HCT116 (cell line): ENCODE measurements around the gene DLG2. TPM values are rescaled to one million over a fixed set of nuclear protein-coding genes. Genes with fewer than 3 reads are reported as not detected.

Experiments
- ATAC-seq: fragments of 200-7000 bp; cut with Tn5 transposase; 2 replicates; pipeline ENCODE4 v1.9.1; 2020; ENCODE audit warnings: mild to moderate bottlenecking, moderate library complexity
- BruUV-seq: library from RNA; stranded (reverse); fragments of 400-500 nt; replicated peaks from 2 replicates; lab custom pipeline; 2021; lab: Mats Ljungman, UMichigan
- CTCF ChIA-PET: fragments of 300-600 bp; sonication (Branson Sonifier 250); formaldehyde crosslinking; loops from one replicate; lab custom pipeline; 2021; ENCODE audit warnings: antibody characterized with exemption; lab: Charles Lee
- POLR2A ChIA-PET: fragments of 300-600, 350-600 bp; sonication (Branson Sonifier 250); formaldehyde crosslinking; loops from one replicate; lab custom pipeline; 2021; ENCODE audit warnings: antibody characterized with exemption; lab: Charles Lee
- RAD21 ChIA-PET, 2 experiments: fragments of 300-600 bp; sonication (Branson Sonifier 250); formaldehyde crosslinking; loops; one replicate each; lab custom pipeline; 2023; ENCODE audit warnings: low total read pairs in 2 of 2; ENCODE audit not compliant: uncharacterized antibody in 2 of 2, unreplicated experiment in 2 of 2, low non-redundant PET in 1 of 2; lab: Charles Lee
- DNase-seq: peaks from one replicate; pipeline ENCODE4 v3.0.0-alpha.2; 2010; ENCODE audit warnings: low read depth, low spot score
- H2AFZ ChIP-seq: fragments of 200-600 bp; shearing (Covaris generic), sonication (generic); 2 replicates; pipeline ENCODE4 v1.6.1; 2017; ENCODE audit warnings: low read depth, mixed run types, mixed read lengths, antibody characterized with exemption, low read length; ENCODE audit not compliant: poor library complexity, severe bottlenecking
- H3K27ac ChIP-seq: 2 replicates; pipeline ENCODE4 v1.5.1; 2012; ENCODE audit warnings: low read depth, low read length
- H3K27me3 ChIP-seq: fragments of 200-600 bp; sonication (generic); 2 replicates; pipeline ENCODE4 v1.6.1; 2016; ENCODE audit warnings: mixed run types, low read length, mixed read lengths; ENCODE audit not compliant: insufficient read depth
- H3K36me3 ChIP-seq, 2 experiments: fragments of 200-500 bp in 1 of 2; fragments of 200-600 bp in 1 of 2; sonication (Bioruptor generic) in 1 of 2; sonication (generic) in 1 of 2; 2 replicates each; pipeline versions ENCODE4 v1.5.1 to v1.6.1; 2014 to 2016; ENCODE audit warnings: low read length in 2 of 2, inconsistent platforms in 1 of 2, mixed read lengths in 1 of 2, mixed run types in 1 of 2; ENCODE audit not compliant: insufficient read depth in 2 of 2, control insufficient read depth in 1 of 2
- H3K4me1 ChIP-seq, 2 experiments: fragments of 200-600 bp in 1 of 2; sonication (generic) in 1 of 2; 2 replicates each; pipeline versions ENCODE4 v1.5.1 to v1.6.1; 2012 to 2017; ENCODE audit warnings: low read length in 2 of 2, inconsistent platforms in 1 of 2, mild to moderate bottlenecking in 1 of 2, mixed read lengths in 1 of 2, mixed run types in 1 of 2, moderate library complexity in 1 of 2; ENCODE audit not compliant: insufficient read depth in 2 of 2, control insufficient read depth in 1 of 2
- H3K4me2 ChIP-seq: fragments of 200-600 bp; sonication (generic); 2 replicates; pipeline ENCODE4 v1.6.1; 2017; ENCODE audit warnings: mixed run types, low read length, mixed read lengths
- H3K4me3 ChIP-seq, 2 experiments: fragments of 200-600 bp in 1 of 2; sonication (generic) in 1 of 2; replicated peaks in 1 of 2; 2 replicates each; pipeline ENCODE4 v1.5.1; 2011 to 2016; ENCODE audit warnings: low read length in 2 of 2, control low read depth in 1 of 2, low read depth in 1 of 2, mild to moderate bottlenecking in 1 of 2, mixed read lengths in 1 of 2, mixed run types in 1 of 2
- H3K79me2 ChIP-seq: fragments of 200-600 bp; sonication (generic); 2 replicates; pipeline ENCODE4 v1.6.1; 2017; ENCODE audit warnings: mild to moderate bottlenecking, mixed run types, low read length, moderate library complexity, mixed read lengths; ENCODE audit not compliant: insufficient read depth
- H3K9ac ChIP-seq: fragments of 200-600 bp; sonication (generic); 2 replicates; pipeline ENCODE4 v1.6.1; 2016; ENCODE audit warnings: low read length, mixed read lengths
- H3K9me2 ChIP-seq: fragments of 200-600 bp; sonication (generic), shearing (Covaris generic); 2 replicates; pipeline ENCODE4 v1.6.1; 2017; ENCODE audit warnings: mixed run types, mild to moderate bottlenecking, moderate library complexity; ENCODE audit not compliant: insufficient read depth
- H3K9me3 ChIP-seq, 2 experiments: fragments of 200-500 bp in 1 of 2; fragments of 200-600 bp in 1 of 2; sonication (Bioruptor generic) in 1 of 2; sonication (generic) in 1 of 2; 2 replicates each; pipeline ENCODE4 v1.6.1; 2014 to 2017; ENCODE audit warnings: low read length in 2 of 2, mixed read lengths in 2 of 2, inconsistent platforms in 1 of 2, low read depth in 1 of 2, mild to moderate bottlenecking in 1 of 2, mixed run types in 1 of 2, moderate library complexity in 1 of 2; ENCODE audit not compliant: control insufficient read depth in 1 of 2, insufficient read depth in 1 of 2
- H4K20me1 ChIP-seq: fragments of 200-600 bp; sonication (generic), shearing (Covaris generic); 2 replicates; pipeline ENCODE4 v1.6.1; 2017; ENCODE audit warnings: mixed run types, mild to moderate bottlenecking, moderate library complexity; ENCODE audit not compliant: insufficient read depth
- CBX3 ChIP-seq: IDR thresholded peaks from 2 replicates; pipeline ENCODE4 v1.6.1; 2012; ENCODE audit warnings: low read depth
- EGR1 ChIP-seq: IDR thresholded peaks from 2 replicates; pipeline ENCODE4 v1.6.1; 2012; ENCODE audit warnings: low read depth
- EZH2 ChIP-seq: fragments of 200-600 bp; sonication (generic); IDR thresholded peaks from 2 replicates; pipeline ENCODE4 v1.6.1; 2017; ENCODE audit warnings: antibody characterized with exemption, mixed run types
- POLR2AphosphoS5 ChIP-seq: IDR thresholded peaks from 2 replicates; pipeline ENCODE4 v1.6.1; 2011; ENCODE audit warnings: mild to moderate bottlenecking, low read depth, low read length, moderate library complexity
- RAD21 ChIP-seq: IDR thresholded peaks from 2 replicates; pipeline ENCODE4 v1.6.1; 2012; ENCODE audit warnings: low read depth, mild to moderate bottlenecking
- SIN3A ChIP-seq: IDR thresholded peaks from 2 replicates; pipeline ENCODE4 v1.6.1; 2012; ENCODE audit warnings: low read depth
- SRF ChIP-seq: IDR thresholded peaks from 2 replicates; pipeline ENCODE4 v1.6.1; 2012; ENCODE audit warnings: low read depth
- YY1 ChIP-seq: IDR thresholded peaks from 2 replicates; pipeline ENCODE4 v1.6.1; 2011; ENCODE audit warnings: low read length, low read depth, moderate library complexity, mild to moderate bottlenecking; ENCODE audit not compliant: insufficient replicate concordance; ENCODE audit errors: extremely low read depth
- intact Hi-C: fragments of 100-400 bp; cut with micrococcal nuclease; formaldehyde crosslinking; loops from 2 replicates; pipeline ENCODE4 v1.10.0; 2022
- total RNA-seq: library from RNA; stranded (reverse); gene quantifications from one replicate; pipeline ENCODE4 v1.2.1, GENCODE V29; 2021; ENCODE audit not compliant: unreplicated experiment
- TF ChIP-seq, protein P1 (sequence below), 3 experiments: fragments of 200-600 bp in 1 of 3; sonication (generic) in 1 of 3; IDR thresholded peaks in 2 of 3; conservative IDR thresholded peaks in 1 of 3; 2 replicates each; pipeline ENCODE4 v1.5.1; 2012 to 2017; ENCODE audit warnings: low read depth in 2 of 3, low read length in 2 of 3, antibody characterized with exemption in 1 of 3, borderline replicate concordance in 1 of 3, control low read depth in 1 of 3, mild to moderate bottlenecking in 1 of 3, mixed read lengths in 1 of 3, mixed run types in 1 of 3, moderate library complexity in 1 of 3; ENCODE audit not compliant: insufficient read depth in 1 of 3
- TF ChIP-seq, protein P2 (sequence below): IDR thresholded peaks from 2 replicates; pipeline ENCODE4 v1.6.1; 2011; ENCODE audit warnings: mild to moderate bottlenecking, low read length, moderate library complexity; ENCODE audit not compliant: insufficient replicate concordance; ENCODE audit errors: extremely low read depth

DLG2 gene
- total RNA-seq, 1 experiment from 2014 or later, result 2.4 TPM

DNA sequence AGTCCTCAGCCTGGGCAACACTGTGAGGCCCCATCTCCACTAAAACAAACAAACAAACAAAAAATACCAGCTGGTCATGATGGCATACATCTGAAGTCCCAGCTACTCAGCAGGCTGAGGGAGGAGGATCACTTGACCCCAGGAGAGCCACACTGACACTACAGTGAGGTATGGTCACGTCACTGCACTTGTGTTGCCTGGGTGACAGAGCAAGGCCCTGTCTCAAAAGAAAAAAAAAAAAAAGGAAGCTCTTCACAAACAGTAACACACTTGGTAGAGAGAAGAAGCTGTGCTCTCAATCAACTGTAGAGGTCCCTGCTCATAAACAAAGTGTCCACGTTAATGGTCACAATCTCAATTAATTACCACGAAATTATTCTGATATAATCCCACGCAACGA lies 1939.4 kb downstream of the DLG2 start (continued):
- TF ChIP-seq, protein P1, sequence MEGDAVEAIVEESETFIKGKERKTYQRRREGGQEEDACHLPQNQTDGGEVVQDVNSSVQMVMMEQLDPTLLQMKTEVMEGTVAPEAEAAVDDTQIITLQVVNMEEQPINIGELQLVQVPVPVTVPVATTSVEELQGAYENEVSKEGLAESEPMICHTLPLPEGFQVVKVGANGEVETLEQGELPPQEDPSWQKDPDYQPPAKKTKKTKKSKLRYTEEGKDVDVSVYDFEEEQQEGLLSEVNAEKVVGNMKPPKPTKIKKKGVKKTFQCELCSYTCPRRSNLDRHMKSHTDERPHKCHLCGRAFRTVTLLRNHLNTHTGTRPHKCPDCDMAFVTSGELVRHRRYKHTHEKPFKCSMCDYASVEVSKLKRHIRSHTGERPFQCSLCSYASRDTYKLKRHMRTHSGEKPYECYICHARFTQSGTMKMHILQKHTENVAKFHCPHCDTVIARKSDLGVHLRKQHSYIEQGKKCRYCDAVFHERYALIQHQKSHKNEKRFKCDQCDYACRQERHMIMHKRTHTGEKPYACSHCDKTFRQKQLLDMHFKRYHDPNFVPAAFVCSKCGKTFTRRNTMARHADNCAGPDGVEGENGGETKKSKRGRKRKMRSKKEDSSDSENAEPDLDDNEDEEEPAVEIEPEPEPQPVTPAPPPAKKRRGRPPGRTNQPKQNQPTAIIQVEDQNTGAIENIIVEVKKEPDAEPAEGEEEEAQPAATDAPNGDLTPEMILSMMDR (IDR thresholded peaks at IDR 0.05 in 2 of 3, conservative IDR thresholded peaks at IDR 0.05 in 1 of 3; ENCODE audit: borderline replicate concordance in 1 of 3, insufficient read depth in 1 of 3, low read depth in 2 of 3, low read length in 2 of 3), result no peak
- TF ChIP-seq, all 23 proteins: peak for 0

DNA sequence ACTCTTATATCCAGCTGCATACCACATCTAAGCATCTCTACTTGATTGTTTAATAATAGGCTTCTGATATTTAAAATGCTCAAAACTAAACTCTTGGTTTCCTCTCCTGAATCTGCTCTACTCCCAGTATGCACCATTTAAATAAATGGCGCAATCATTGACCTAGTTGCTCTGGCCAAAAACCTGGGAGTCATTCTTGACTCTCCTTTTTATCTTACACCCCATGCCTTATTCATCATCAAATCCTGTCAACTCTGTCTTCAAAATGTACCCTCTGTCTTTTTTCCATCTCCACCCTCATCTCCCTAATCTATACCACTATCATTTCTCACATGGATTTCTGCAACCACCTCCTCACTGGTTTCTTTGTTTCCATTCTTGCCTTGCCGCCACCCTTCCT lies 1941.4 kb downstream of the DLG2 start:
- BruUV-seq, result no TSS peak
- CTCF ChIA-PET, result no interaction called here
- TF ChIP-seq SRF, result no peak
- no peak for TF ChIP-seq YY1
- TF ChIP-seq RAD21, result no peak
- TF ChIP-seq CBX3, result no peak
- TF ChIP-seq EZH2, result no peak
- no peak for TF ChIP-seq SIN3A
- TF ChIP-seq, protein P2, sequence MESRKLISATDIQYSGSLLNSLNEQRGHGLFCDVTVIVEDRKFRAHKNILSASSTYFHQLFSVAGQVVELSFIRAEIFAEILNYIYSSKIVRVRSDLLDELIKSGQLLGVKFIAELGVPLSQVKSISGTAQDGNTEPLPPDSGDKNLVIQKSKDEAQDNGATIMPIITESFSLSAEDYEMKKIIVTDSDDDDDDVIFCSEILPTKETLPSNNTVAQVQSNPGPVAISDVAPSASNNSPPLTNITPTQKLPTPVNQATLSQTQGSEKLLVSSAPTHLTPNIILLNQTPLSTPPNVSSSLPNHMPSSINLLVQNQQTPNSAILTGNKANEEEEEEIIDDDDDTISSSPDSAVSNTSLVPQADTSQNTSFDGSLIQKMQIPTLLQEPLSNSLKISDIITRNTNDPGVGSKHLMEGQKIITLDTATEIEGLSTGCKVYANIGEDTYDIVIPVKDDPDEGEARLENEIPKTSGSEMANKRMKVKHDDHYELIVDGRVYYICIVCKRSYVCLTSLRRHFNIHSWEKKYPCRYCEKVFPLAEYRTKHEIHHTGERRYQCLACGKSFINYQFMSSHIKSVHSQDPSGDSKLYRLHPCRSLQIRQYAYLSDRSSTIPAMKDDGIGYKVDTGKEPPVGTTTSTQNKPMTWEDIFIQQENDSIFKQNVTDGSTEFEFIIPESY, result no peak
- TF ChIP-seq POLR2AphosphoS5, result no peak
- TF ChIP-seq EGR1, result no peak

More for the DNA sequence above, 1941.4 kb downstream of the DLG2 start:
- Histone ChIP-seq H3K4me3 (no peak overlapping the region), H4K20me1 (no peaks in the 10 kb centered on the region; the same call in 1 of the 2 replicates), H3K4me1 (no peaks in the 10 kb centered on the region), H3K9ac (no peak overlapping the region), H3K36me3 (no peaks in the 10 kb centered on the region), H3K27me3 (peaks cover 23% of the 10 kb centered on the region), H3K9me3 (no peaks in the 10 kb centered on the region), H3K27ac (no peak overlapping the region), H2AFZ (no peak overlapping the region), H3K9me2 (no peaks in the 10 kb centered on the region), H3K4me2 (no peak overlapping the region), H3K79me2 (no peaks in the 10 kb centered on the region)
- DNase-seq, result no peak
- POLR2A ChIA-PET, result no interaction called here
- intact Hi-C loops, result no loop called here
- RAD21 ChIA-PET, result no interaction called here
- ATAC-seq, result no peak
